GM18508 (cell line): ENCODE data around the gene LIMA1.

ENCODE experiments used
- ATAC-seq: cut with Tn5 transposase; IDR thresholded peaks from one replicate; pipeline ENCODE4 v1.9.1; 2021; ENCODE audit warnings: moderate number of reproducible peaks; ENCODE audit not compliant: insufficient read depth, unreplicated experiment

Gene LIMA1

GRCh38 chr12:50192908-50193307 lies 90.4 kb downstream of the LIMA1 start:
- no peak for ATAC-seq

GRCh38 chr12:50192236-50192635 lies 91.1 kb downstream of the LIMA1 start:
- no peak for ATAC-seq

- no peak for ATAC-seq
Observed at GRCh38 chr12:50190859-50191258, 92.5 kb downstream of the LIMA1 start.

GRCh38 chr12:50188875-50189575 lies 94.3 kb downstream of the LIMA1 start:
- ATAC-seq: no peak

GRCh38 chr12:50188241-50188781 lies 95.0 kb downstream of the LIMA1 start:
- ATAC-seq: no peak

GRCh38 chr12:50187084-50187900 lies 96.0 kb downstream of the LIMA1 start:
- ATAC-seq: no peak

- no peak for ATAC-seq
Observed at GRCh38 chr12:50186681-50187080, 96.6 kb downstream of the LIMA1 start.

GRCh38 chr12:50185970-50186663 lies 97.2 kb downstream of the LIMA1 start:
- no peak for ATAC-seq

- ATAC-seq: no peak
Observed at GRCh38 chr12:50185301-50185895, 97.9 kb downstream of the LIMA1 start.

- no peak for ATAC-seq
Observed at GRCh38 chr12:50184261-50184660, 99.1 kb downstream of the LIMA1 start.

- no peak for ATAC-seq
Observed at GRCh38 chr12:50182461-50182860, 100.9 kb downstream of the LIMA1 start.

GRCh38 chr12:50181691-50182090 lies 101.6 kb downstream of the LIMA1 start:
- ATAC-seq: no peak

GRCh38 chr12:50175716-50176026 lies 107.6 kb downstream of the LIMA1 start:
- ATAC-seq: no peak

GRCh38 chr12:50174971-50175715 lies 108.2 kb downstream of the LIMA1 start:
- ATAC-seq: no peak

- ATAC-seq: peak; percentile 84
Observed at GRCh38 chr12:50167049-50167828, 116.1 kb downstream of the LIMA1 start, which contains the start of gene CERS5. CERS5 (minus strand) TSS chr12:50167369; CDS start chr12:50167297, 72 bp downstream.

GRCh38 chr12:50166799-50167048 lies 116.6 kb downstream of the LIMA1 start:
- ATAC-seq: peak; percentile 23

- ATAC-seq: no peak
Observed at GRCh38 chr12:50164963-50165362, 118.4 kb downstream of the LIMA1 start.

- no peak for ATAC-seq
Observed at GRCh38 chr12:50162230-50162629, 121.1 kb downstream of the LIMA1 start.

GRCh38 chr12:50160643-50161042 lies 122.7 kb downstream of the LIMA1 start:
- no peak for ATAC-seq
